ENCODE measurements around the gene KLHDC4. TPM values are rescaled to one million over a fixed set of nuclear protein-coding genes. Genes with fewer than 3 reads are reported as not detected.

KLHDC4 gene
- total and polyA plus RNA-seq, 7 donors, result 9.2 to 19.7 (median 14.7) TPM

DNA sequence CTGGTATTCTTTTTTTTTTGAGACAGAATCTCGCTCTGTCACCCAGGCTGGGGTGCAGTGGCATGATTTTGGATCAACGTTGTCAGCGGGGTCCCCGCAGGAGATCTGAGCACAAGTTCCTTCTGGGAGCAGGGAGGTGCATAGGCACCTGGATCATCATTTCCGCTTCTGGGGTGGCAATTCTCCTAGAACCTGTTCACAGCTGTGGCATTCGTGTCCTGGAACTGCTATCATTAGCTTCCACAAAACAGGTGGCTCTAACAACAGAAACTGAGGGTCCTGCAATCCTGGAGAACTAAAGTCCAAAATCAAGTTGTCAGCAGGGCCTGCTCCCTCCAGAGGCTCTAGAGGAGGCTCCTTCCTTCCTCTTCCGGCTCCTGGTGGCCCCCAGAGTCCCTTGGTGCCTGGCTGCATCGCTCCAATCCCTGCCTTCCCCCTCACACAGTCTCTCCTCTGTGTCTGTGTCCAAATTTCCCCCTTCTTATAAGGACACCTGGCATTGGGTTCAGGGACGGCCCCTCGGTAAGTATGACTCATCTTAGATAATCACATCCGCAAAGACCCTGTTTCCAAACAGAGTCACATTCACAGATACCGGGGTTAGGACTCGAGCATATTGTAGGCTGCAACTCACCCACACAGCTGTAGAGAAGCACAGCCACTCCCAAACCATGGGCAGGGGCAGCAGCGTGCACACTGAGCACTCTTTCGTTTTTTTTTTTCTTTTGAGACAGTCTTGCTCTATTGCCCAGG lies 43.5 kb upstream of the KLHDC4 start:
- ATAC-seq, result no peak
- intact Hi-C loops (cut with DNase I), result no loop called here

GRCh38 chr16:87808108-87808507 lies 42.3 kb upstream of the KLHDC4 start:
- Histone ChIP-seq H3K36me3 (ENCODE audit: insufficient read depth in 1 of 2, low read depth in 1 of 2) (no peaks in the 10 kb centered on the region), H3K27me3 (ENCODE audit: insufficient read depth in 3 of 3, low read length in 2 of 3) (peaks cover 0 to 5% (median 0%) of the 10 kb centered on the region in 3 donors), H3K9me3 (no peaks in the 10 kb centered on the region), H3K27ac (no peak overlapping the region), H3K4me1 (no peaks in the 10 kb centered on the region), H3K4me3 (no peak overlapping the region)
- ATAC-seq (no peak), DNase-seq (no peak)
- intact Hi-C loops (cut with DNase I), result no loop called here
- TF ChIP-seq, protein P1, sequence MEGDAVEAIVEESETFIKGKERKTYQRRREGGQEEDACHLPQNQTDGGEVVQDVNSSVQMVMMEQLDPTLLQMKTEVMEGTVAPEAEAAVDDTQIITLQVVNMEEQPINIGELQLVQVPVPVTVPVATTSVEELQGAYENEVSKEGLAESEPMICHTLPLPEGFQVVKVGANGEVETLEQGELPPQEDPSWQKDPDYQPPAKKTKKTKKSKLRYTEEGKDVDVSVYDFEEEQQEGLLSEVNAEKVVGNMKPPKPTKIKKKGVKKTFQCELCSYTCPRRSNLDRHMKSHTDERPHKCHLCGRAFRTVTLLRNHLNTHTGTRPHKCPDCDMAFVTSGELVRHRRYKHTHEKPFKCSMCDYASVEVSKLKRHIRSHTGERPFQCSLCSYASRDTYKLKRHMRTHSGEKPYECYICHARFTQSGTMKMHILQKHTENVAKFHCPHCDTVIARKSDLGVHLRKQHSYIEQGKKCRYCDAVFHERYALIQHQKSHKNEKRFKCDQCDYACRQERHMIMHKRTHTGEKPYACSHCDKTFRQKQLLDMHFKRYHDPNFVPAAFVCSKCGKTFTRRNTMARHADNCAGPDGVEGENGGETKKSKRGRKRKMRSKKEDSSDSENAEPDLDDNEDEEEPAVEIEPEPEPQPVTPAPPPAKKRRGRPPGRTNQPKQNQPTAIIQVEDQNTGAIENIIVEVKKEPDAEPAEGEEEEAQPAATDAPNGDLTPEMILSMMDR (IDR thresholded peaks at IDR 0.05), result no peak
- WGBS, 3 donors, result 86 to 92% (median 88%) methylated on average over 6 of the region's 6 CpGs

More for the DNA sequence above, 43.5 kb upstream of the KLHDC4 start:
- Histone ChIP-seq H3K27ac (no peak overlapping the region), H3K4me3 (no peak overlapping the region), H3K27me3 (ENCODE audit: insufficient read depth in 3 of 3, low read length in 2 of 3) (peaks cover 0 to 5% (median 0%) of the 10 kb centered on the region in 3 donors), H3K4me1 (no peaks in the 10 kb centered on the region), H3K9me3 (no peaks in the 10 kb centered on the region), H3K36me3 (ENCODE audit: insufficient read depth in 1 of 2, low read depth in 1 of 2) (no peaks in the 10 kb centered on the region)
- no peak for DNase-seq
- 60 to 65% (median 62%) methylated on average over 15 of the region's 15 CpGs for WGBS, 3 donors
- TF ChIP-seq, protein P1 (IDR thresholded peaks at IDR 0.05), result no peak

GRCh38 chr16:87806641-87807546 lies 41.1 kb upstream of the KLHDC4 start:
- Histone ChIP-seq H3K36me3 (ENCODE audit: insufficient read depth in 1 of 2, low read depth in 1 of 2) (no peaks in the 10 kb centered on the region), H3K4me1 (no peaks in the 10 kb centered on the region), H3K27ac (no peak overlapping the region), H3K27me3 (ENCODE audit: insufficient read depth in 3 of 3, low read length in 2 of 3) (peaks cover 0 to 5% (median 0%) of the 10 kb centered on the region in 3 donors), H3K4me3 (no peak overlapping the region), H3K9me3 (no peaks in the 10 kb centered on the region)
- intact Hi-C loops (cut with DNase I), result no loop called here
- WGBS, 3 donors, result 31 to 39% (median 38%) methylated on average over 25 of the region's 25 CpGs
- TF ChIP-seq, protein P1 (IDR thresholded peaks at IDR 0.05), result no peak
- ATAC-seq (peak; percentile 38 to 67 (median 53)), DNase-seq (no peak)

- intact Hi-C loops (cut with DNase I), result no loop called here
- DNase-seq, result no peak
- TF ChIP-seq, protein P1 (IDR thresholded peaks at IDR 0.05), result no peak
- 65 to 74% (median 67%) methylated on average over 16 of the region's 16 CpGs for WGBS, 3 donors
- H3K4me3 ChIP-seq, result no peak overlapping the region
- H3K36me3 ChIP-seq (ENCODE audit: insufficient read depth in 1 of 2, low read depth in 1 of 2), result no peaks in the 10 kb centered on the region
- no peaks in the 10 kb centered on the region for H3K4me1 ChIP-seq
- H3K9me3 ChIP-seq, result no peaks in the 10 kb centered on the region
- peaks cover 0 to 5% (median 0%) of the 10 kb centered on the region in 3 donors for H3K27me3 ChIP-seq (ENCODE audit: insufficient read depth in 3 of 3, low read length in 2 of 3)
- no peak for ATAC-seq
- no peak overlapping the region for H3K27ac ChIP-seq
Observed at GRCh38 chr16:87806261-87806640, 40.5 kb upstream of the KLHDC4 start.

Data from psoas muscle (tissue), 8 donors.